GM12874 (cell line): ENCODE results near the gene ABTB2.

Experiments
- CTCF ChIP-seq: IDR thresholded peaks from 2 replicates; pipeline ENCODE4 v1.5.1; 2011; ENCODE audit warnings: low read depth, mild to moderate bottlenecking, control low read depth, low read length, moderate library complexity; ENCODE audit not compliant: insufficient read depth

The ABTB2 gene

GRCh38 chr11:34324466-34324865 lies 33.3 kb downstream of the ABTB2 start:
- no peak for TF ChIP-seq CTCF

DNA sequence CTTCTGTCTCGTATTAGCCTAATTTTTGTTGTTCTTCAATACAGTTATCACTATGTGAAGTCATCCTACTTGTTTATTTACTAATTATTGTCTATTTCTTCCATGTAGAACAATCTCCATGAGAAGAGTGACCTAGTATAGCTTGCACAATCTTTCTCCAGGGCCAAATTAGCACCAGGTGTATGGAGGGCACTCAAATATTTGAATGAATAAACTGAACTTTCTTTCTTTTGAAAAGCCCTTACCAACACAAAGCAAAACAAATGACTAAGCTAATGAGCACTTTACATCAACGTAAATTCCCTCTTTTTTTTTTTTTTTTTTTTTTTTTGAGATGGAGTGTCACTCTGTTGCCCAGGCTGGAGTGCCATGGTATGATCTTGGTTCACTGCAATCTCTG lies 34.2 kb downstream of the ABTB2 start:
- no peak for TF ChIP-seq CTCF

GRCh38 chr11:34318111-34319037 lies 39.4 kb downstream of the ABTB2 start:
- no peak for TF ChIP-seq CTCF

DNA sequence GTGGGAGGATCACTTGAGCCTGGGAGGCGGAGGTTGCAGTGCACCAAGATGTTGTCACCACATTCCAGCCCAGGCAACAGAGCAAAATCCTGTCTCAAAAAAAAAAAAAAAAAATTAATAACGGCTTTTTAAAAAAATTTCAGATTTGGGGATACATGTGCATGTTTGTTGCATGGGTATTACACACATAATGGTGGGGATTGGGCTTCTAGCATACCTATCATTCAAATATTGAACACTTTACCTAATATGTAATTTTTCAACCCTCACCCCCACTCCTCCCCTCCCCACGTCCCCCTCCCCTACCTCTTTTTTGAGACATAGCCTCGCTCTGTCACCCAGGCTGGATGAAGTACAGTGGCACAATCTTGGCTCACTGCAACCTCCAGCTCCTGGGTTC lies 40.1 kb downstream of the ABTB2 start:
- no peak for TF ChIP-seq CTCF

- no peak for TF ChIP-seq CTCF
These were observed 40.8 kb downstream of the ABTB2 start for GRCh38 chr11:34317036-34317360.

DNA sequence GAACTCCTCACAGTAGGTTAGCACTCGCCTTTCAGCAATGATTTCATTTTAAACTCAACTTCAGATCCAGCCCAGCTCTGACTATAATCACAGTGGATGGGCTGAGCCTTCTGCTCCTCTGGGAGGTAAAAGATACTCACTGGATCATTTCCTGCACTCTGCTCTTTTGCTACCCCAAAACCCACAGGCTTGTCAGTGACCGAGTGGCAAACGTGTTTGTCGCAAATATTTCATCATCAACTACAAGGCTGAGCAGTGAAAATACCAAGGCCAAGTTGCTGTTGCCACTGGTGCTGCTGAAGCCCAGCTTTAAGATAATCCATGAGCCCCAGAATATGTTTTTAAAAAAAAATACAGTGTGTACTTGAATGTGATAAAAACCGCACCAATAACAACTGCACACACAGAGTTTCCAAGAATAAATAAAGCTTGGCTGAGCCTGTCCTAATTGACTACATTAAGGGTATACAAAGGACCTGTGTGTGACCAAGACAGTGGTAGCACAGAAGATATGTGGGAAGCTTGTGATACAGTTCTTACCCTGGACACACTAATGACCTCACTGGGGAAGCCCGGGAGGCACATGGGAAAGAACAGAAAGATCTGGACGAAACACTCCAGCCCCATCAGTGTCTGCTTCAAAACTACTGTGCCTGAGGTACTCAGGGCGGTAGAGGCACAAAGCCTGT lies 41.3 kb downstream of the ABTB2 start:
- TF ChIP-seq CTCF: no peak

- TF ChIP-seq CTCF: no peak
These were observed 42.4 kb downstream of the ABTB2 start for GRCh38 chr11:34315394-34315793.
